Fibroblast of villous mesenchyme (primary cell): Measurements from ENCODE around the gene TPPP. TPM values are rescaled to one million over a fixed set of nuclear protein-coding genes. Genes with fewer than 3 reads are reported as not detected.

Experiments
- DNase-seq: peaks from one replicate; pipeline ENCODE4 v3.0.0-alpha.2; 2010; ENCODE audit warnings: low read depth
- H3K4me3 ChIP-seq: 2 replicates; pipeline ENCODE4 v1.5.1; 2011; ENCODE audit warnings: low read depth, mild to moderate bottlenecking, low read length
- total RNA-seq: library from RNA; depleted of rRNA; stranded (reverse); fragments of >200 nt; gene quantifications from 2 replicates; pipeline ENCODE4 v1.2.3, GENCODE V29; 2012
- TF ChIP-seq, protein P1 (sequence below): IDR thresholded peaks from 2 replicates; pipeline ENCODE4 v1.5.1; 2012; ENCODE audit warnings: low read depth, mild to moderate bottlenecking, low read length; ENCODE audit not compliant: insufficient read depth

TPPP gene
- total RNA-seq, 1 donor: under 0.01 TPM

DNA sequence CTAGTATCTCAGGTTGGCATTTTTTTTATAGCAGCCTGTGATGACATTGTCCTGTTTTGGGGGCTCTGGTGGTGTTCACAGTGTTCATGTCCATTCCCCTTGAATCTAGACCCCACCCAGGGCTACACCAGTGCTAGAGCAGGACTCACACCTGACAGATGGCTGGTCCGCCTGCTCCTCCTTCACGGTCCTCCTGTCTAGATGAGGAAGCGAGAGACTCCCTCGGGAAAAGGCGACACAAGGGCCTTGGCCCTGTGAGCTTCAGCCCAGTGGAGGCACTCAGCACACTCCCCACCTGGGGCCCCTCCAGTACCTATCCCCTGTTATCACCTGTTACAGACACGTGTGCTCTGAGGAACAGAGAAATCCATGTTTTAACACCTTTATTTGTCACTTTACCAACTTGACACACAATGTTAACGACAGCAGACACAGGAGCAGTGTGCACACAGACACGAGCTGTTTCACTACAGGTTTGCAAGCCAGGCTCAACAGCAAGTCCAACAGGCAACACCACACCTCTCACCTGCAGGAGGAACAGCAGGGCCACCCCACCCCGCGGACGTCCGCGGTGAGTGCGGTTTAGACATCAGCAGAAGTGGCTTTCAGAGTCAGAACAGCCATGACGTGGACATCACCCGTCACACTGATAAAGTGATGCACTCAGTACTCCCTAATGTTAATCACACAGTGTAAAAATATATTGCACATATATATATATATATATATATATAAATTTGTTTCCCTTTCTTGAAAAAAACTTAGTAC is 33.5 kb downstream of the TPPP start:
- TF ChIP-seq, protein P1, sequence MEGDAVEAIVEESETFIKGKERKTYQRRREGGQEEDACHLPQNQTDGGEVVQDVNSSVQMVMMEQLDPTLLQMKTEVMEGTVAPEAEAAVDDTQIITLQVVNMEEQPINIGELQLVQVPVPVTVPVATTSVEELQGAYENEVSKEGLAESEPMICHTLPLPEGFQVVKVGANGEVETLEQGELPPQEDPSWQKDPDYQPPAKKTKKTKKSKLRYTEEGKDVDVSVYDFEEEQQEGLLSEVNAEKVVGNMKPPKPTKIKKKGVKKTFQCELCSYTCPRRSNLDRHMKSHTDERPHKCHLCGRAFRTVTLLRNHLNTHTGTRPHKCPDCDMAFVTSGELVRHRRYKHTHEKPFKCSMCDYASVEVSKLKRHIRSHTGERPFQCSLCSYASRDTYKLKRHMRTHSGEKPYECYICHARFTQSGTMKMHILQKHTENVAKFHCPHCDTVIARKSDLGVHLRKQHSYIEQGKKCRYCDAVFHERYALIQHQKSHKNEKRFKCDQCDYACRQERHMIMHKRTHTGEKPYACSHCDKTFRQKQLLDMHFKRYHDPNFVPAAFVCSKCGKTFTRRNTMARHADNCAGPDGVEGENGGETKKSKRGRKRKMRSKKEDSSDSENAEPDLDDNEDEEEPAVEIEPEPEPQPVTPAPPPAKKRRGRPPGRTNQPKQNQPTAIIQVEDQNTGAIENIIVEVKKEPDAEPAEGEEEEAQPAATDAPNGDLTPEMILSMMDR: no peak
- no peak for DNase-seq
- no peak overlapping the region for H3K4me3 ChIP-seq

DNA sequence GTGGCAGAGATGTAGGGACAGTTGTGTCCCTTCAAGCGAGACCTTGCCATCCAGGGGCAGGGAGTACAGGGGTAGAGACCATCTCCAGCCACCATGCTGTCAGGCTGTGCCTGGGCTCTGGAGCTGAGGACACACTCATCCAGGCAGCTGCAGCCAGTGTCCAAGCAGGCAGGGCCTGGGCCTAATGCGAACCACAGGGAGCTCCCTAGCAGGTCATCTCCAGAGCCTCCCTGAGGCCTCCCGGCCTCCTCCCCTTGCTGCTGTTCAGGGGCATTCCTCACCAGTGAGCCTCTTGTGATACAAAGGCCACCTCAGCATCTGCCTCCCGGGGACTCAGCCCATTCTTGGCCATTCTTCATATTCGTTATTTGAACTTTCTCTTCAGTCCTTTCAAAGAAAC is 35.0 kb downstream of the TPPP start:
- no peak for DNase-seq
- TF ChIP-seq, protein P1: no peak
- no peak overlapping the region for H3K4me3 ChIP-seq

DNA sequence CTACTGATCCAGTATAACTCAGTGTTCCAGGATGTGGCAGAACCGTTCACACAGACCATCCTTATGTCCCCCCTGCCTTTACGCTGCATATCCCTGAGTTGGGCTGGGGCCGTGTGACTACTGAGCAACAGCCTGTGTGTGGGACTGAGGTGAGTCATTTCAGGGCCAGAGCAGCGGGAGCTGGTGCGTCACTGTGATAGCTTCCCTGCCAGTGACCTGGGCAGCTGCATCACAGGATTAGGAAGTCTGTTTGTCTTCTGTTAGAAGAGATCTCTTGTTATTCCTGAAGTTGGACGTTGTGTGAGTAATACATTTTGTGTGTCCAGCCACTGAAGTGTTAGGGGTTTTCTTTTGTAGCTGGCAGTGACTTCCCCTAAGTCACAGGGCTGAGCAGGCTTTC is 35.6 kb downstream of the TPPP start:
- TF ChIP-seq, protein P1: no peak
- DNase-seq: peak; percentile 64
- H3K4me3 ChIP-seq: no peak overlapping the region

DNA sequence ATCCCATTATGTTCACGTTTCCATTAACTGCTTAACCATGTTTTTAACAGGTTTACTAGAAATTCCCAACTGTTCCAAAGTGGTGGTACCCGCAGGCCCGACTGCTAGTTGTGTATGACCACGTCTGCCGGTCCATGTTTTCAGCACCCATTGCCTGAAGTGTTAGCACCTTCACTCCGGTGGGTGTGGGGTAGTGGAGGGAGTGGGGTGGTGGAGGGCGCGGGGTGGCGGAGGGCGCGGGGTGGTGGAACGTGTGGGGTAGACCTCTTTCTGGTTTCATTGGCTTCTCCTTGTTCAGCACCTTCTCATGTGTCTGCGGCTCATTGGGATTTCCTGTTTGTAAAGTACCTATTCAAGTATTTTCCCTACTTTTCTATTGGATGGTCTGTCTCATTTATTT is 37.7 kb downstream of the TPPP start:
- DNase-seq: no peak
- no peak overlapping the region for H3K4me3 ChIP-seq
- TF ChIP-seq, protein P1: no peak

DNA sequence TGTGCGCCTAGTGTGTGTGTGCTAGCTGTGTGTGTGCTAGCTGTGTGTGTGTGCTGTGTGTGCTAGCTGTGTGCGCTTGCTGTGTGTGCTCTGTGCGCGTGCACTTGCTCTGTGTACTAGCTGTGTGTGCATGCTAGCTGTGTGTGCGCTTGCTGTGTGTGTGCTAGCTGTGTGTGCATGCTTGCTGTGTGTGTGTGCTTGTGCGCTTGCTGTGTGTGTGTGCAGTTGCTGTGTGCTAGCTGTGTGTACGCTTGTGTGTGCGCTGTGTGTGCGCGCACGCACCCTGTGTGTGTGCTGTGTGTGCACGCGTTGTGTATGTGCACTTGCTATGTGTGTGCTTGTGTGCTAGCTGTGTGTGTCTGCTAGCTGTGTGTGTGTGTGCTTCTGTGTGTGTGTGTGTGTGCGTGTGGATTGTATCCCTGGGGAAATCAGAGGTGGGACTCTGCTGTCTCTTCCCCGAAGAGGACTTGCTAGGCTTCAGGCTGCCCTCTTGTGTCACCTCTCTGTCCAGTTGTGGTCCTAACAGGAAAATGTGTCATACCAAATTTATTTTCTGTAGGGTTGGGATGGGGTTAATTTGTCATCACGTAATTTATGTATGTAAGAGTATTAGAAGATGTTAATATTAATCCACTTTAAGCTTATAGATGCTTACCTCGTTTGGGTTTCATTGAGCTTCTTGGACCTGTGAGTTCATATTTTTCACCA is 38.9 kb downstream of the TPPP start:
- no peak overlapping the region for H3K4me3 ChIP-seq
- TF ChIP-seq, protein P1: no peak
- DNase-seq: no peak

DNA sequence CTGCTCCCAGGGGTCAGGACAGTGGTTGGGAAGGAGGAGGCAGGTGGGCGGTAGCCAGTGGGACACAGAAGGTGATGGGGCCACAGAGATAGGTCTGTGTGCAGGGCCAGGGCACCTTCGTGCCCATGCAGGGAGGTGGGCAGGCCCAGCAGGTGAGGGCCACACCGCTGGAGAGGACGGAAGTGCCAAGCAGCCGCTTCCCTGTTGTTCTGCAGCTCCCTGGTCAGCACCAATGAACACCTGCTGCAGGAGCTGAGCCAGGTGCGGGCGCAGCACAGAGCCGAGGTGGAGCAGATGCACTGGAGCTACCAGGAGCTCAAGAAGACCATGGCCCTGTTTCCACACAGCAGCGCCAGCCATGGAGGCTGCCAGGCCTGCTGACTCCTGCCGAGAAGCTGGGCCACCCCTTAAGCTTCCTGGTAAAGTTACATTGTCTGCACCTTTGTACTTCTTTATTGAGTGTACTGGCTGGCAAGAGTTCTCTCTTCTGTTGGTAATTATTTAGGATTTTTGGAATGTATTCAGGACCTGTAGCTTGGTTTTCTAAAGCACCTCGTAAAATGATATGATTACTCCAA is 40.3 kb downstream of the TPPP start:
- H3K4me3 ChIP-seq: no peak overlapping the region
- no peak for DNase-seq
- TF ChIP-seq, protein P1: no peak
